AML-193 (cell line): ENCODE data around the gene OR2J2.
"Not testable (repeated sequence)": the region's sequence is repeated elsewhere in the genome, so short reads cannot be mapped to it uniquely, and the experiment has no call there.

Experiments
- DNase-seq, 2 experiments: peaks; one replicate each; lab custom pipeline; 2025; lab: John Stamatoyannopoulos, UW

OR2J2 gene

GRCh38 chr6:29170607-29171006 is at the start of gene OR2J2:
TSS of gene OR2J2 (plus strand) at chr6:29170907. CDS start at chr6:29173636, 2,729 bp downstream.
- not testable (repeated sequence) for DNase-seq

- no peak for DNase-seq
Observed at GRCh38 chr6:29129326-29130012, 41.2 kb upstream of the OR2J2 start.

GRCh38 chr6:29130644-29131043 is 40.1 kb upstream of the OR2J2 start:
- DNase-seq = no peak

GRCh38 chr6:29131691-29132090 is 39.0 kb upstream of the OR2J2 start:
- no peak for DNase-seq

- no peak for DNase-seq
Observed at GRCh38 chr6:29137724-29138123, 33.0 kb upstream of the OR2J2 start.

GRCh38 chr6:29141606-29142005 is 29.1 kb upstream of the OR2J2 start:
- DNase-seq = no peak

- no peak for DNase-seq
Observed at GRCh38 chr6:29142309-29142708, 28.4 kb upstream of the OR2J2 start.

GRCh38 chr6:29146179-29146578 is 24.5 kb upstream of the OR2J2 start:
- DNase-seq = no peak

- no peak for DNase-seq
Observed at GRCh38 chr6:29147074-29147473, 23.6 kb upstream of the OR2J2 start.

- DNase-seq = not testable (repeated sequence)
Observed at GRCh38 chr6:29149444-29149843, 21.3 kb upstream of the OR2J2 start.

GRCh38 chr6:29153083-29153482 is 17.6 kb upstream of the OR2J2 start:
- DNase-seq = no peak

- DNase-seq = not testable (repeated sequence)
Observed at GRCh38 chr6:29155182-29155581, 15.5 kb upstream of the OR2J2 start.

- DNase-seq = not testable (repeated sequence)
Observed at GRCh38 chr6:29159922-29160321, 10.8 kb upstream of the OR2J2 start.

GRCh38 chr6:29165571-29165970 is 5.1 kb upstream of the OR2J2 start:
- not testable (repeated sequence) for DNase-seq

- no peak for DNase-seq
Observed at GRCh38 chr6:29171736-29172135, 1.0 kb downstream of the OR2J2 start.

GRCh38 chr6:29183594-29183993 is 12.9 kb downstream of the OR2J2 start:
- DNase-seq = no peak

GRCh38 chr6:29188659-29189058 is 18.0 kb downstream of the OR2J2 start:
- DNase-seq = not testable (repeated sequence)

GRCh38 chr6:29200767-29201662 is 30.3 kb downstream of the OR2J2 start:
- DNase-seq = no peak

- DNase-seq = no peak
Observed at GRCh38 chr6:29201966-29202365, 31.3 kb downstream of the OR2J2 start.

- no peak for DNase-seq
Observed at GRCh38 chr6:29211488-29211887, 40.8 kb downstream of the OR2J2 start.

GRCh38 chr6:29216528-29216927 is 45.8 kb downstream of the OR2J2 start:
- DNase-seq = no peak

- DNase-seq = not testable (repeated sequence)
Observed at GRCh38 chr6:29217242-29217641, 46.5 kb downstream of the OR2J2 start.

- DNase-seq = not testable (repeated sequence)
Observed at GRCh38 chr6:29218056-29218455, 47.3 kb downstream of the OR2J2 start.
